Activated T-helper 17 cell treated with anti-CD3 and anti-CD28 coated beads, Interleukin-2, amount 50 U/mL, for 72 hours (primary cell): ENCODE results near the gene PLSCR3. TPM values are rescaled to one million over a fixed set of nuclear protein-coding genes. Genes with fewer than 3 reads are reported as not detected.

Experiments used
- ATAC-seq: fragments of 150-1000 bp; cut with Tn5 transposase; replicated peaks from 2 replicates; pipeline ENCODE4 v1.10.0; 2021; ENCODE audit warnings: mild to moderate bottlenecking, moderate library complexity
- H3K27ac Mint-ChIP-seq: one replicate; pipeline ENCODE4 v1.8.0; 2022; ENCODE audit warnings: mixed read lengths
- H3K27me3 Mint-ChIP-seq: one replicate; pipeline ENCODE4 v1.8.0; 2022; ENCODE audit warnings: mixed read lengths
- H3K36me3 Mint-ChIP-seq: one replicate; pipeline ENCODE4 v1.8.0; 2022; ENCODE audit warnings: low read depth, mild to moderate bottlenecking, mixed read lengths
- H3K4me1 Mint-ChIP-seq: one replicate; pipeline ENCODE4 v1.8.0; 2022; ENCODE audit warnings: mixed read lengths
- H3K4me3 Mint-ChIP-seq: one replicate; pipeline ENCODE4 v1.8.0; 2022; ENCODE audit warnings: mild to moderate bottlenecking, mixed read lengths
- H3K9me3 Mint-ChIP-seq: one replicate; pipeline ENCODE4 v1.8.0; 2022; ENCODE audit warnings: mixed read lengths
- total RNA-seq, 2 donors: library from RNA; stranded (reverse); gene quantifications; one replicate each; pipeline ENCODE4 v1.2.3, GENCODE V29; 2022

PLSCR3 gene
- 10 to 100 TPM; 62.8 to 94.4 TPM for total RNA-seq

- Mint-ChIP-seq H3K9me3 (no peaks in the 10 kb centered on the region), H3K4me1 (peaks cover 9% of the 10 kb centered on the region), H3K27ac (peak within 1 kb of the TSS; percentile 87), H3K36me3 (peaks cover 42% of the 10 kb centered on the region), H3K4me3 (peak within 1 kb of the TSS; percentile 87), H3K27me3 (no peaks in the 10 kb centered on the region)
- ATAC-seq = peak; percentile 91
Observed at GRCh38 chr17:7394452-7395191, at the start of gene PLSCR3. Gene PLSCR3, minus strand, starts transcription at chr17:7394525. Its CDS starts 415 bp downstream, at chr17:7394110.

GRCh38 chr17:7443499-7444485 is 49.5 kb upstream of the PLSCR3 start:
- ATAC-seq = no peak
- Mint-ChIP-seq H3K9me3 (no peaks in the 10 kb centered on the region), H3K27me3 (peaks cover 55% of the 10 kb centered on the region), H3K4me3 (peak overlapping the region; percentile 69), H3K36me3 (peaks cover 22% of the 10 kb centered on the region), H3K4me1 (peaks cover 13% of the 10 kb centered on the region), H3K27ac (peak overlapping the region; percentile 47)

GRCh38 chr17:7442142-7442541 is 47.8 kb upstream of the PLSCR3 start:
- Mint-ChIP-seq H3K27me3 (peaks cover 51% of the 10 kb centered on the region), H3K36me3 (peaks cover 37% of the 10 kb centered on the region), H3K9me3 (no peaks in the 10 kb centered on the region), H3K4me1 (peaks cover 24% of the 10 kb centered on the region), H3K4me3 (no peak overlapping the region), H3K27ac (no peak overlapping the region)
- no peak for ATAC-seq

GRCh38 chr17:7441266-7441665 is 46.9 kb upstream of the PLSCR3 start:
- peaks cover 24% of the 10 kb centered on the region for H3K4me1 Mint-ChIP-seq
- no peak overlapping the region for H3K27ac Mint-ChIP-seq
- peak overlapping the region; percentile 95 for H3K4me3 Mint-ChIP-seq
- peaks cover 48% of the 10 kb centered on the region for H3K27me3 Mint-ChIP-seq
- peaks cover 45% of the 10 kb centered on the region for H3K36me3 Mint-ChIP-seq
- no peak for ATAC-seq
- H3K9me3 Mint-ChIP-seq = no peaks in the 10 kb centered on the region

GRCh38 chr17:7440834-7441195 is 46.5 kb upstream of the PLSCR3 start:
- peak; percentile 19 for ATAC-seq
- H3K4me1 Mint-ChIP-seq = peaks cover 23% of the 10 kb centered on the region

GRCh38 chr17:7440113-7440833 is 45.9 kb upstream of the PLSCR3 start:
- peaks cover 39% of the 10 kb centered on the region for H3K27me3 Mint-ChIP-seq
- peaks cover 18% of the 10 kb centered on the region for H3K4me1 Mint-ChIP-seq
- ATAC-seq = no peak
- peak overlapping the region; percentile 84 for H3K27ac Mint-ChIP-seq
- H3K9me3 Mint-ChIP-seq = no peaks in the 10 kb centered on the region
- H3K4me3 Mint-ChIP-seq = peak overlapping the region; percentile 95
- H3K36me3 Mint-ChIP-seq = peaks cover 45% of the 10 kb centered on the region

More at GRCh38 chr17:7440834-7441195, 46.5 kb upstream of the PLSCR3 start:
- Mint-ChIP-seq H3K36me3 (peaks cover 47% of the 10 kb centered on the region), H3K4me3 (peak overlapping the region; percentile 95), H3K27ac (peak overlapping the region; percentile 84), H3K9me3 (no peaks in the 10 kb centered on the region), H3K27me3 (peaks cover 44% of the 10 kb centered on the region)

- no peak for ATAC-seq
- H3K9me3 Mint-ChIP-seq = no peaks in the 10 kb centered on the region
- H3K4me1 Mint-ChIP-seq = peaks cover 18% of the 10 kb centered on the region
- peaks cover 36% of the 10 kb centered on the region for H3K27me3 Mint-ChIP-seq
- H3K27ac Mint-ChIP-seq = peak within 1 kb of the TSS; percentile 84
- H3K4me3 Mint-ChIP-seq = peak within 1 kb of the TSS; percentile 95
- H3K36me3 Mint-ChIP-seq = peaks cover 47% of the 10 kb centered on the region
Observed at GRCh38 chr17:7439462-7440112, 45.3 kb upstream of the PLSCR3 start, which contains the start of gene FGF11. Gene FGF11, plus strand, starts transcription at chr17:7439512. Its CDS starts 109 bp downstream, at chr17:7439621.

GRCh38 chr17:7438656-7439460 is 44.5 kb upstream of the PLSCR3 start:
- ATAC-seq = no peak
- peak overlapping the region; percentile 78 for H3K27ac Mint-ChIP-seq

GRCh38 chr17:7437950-7438614 is 43.8 kb upstream of the PLSCR3 start:
- Mint-ChIP-seq H3K9me3 (no peaks in the 10 kb centered on the region), H3K36me3 (peaks cover 47% of the 10 kb centered on the region), H3K4me3 (peak overlapping the region; percentile 95), H3K27ac (peak overlapping the region; percentile 78), H3K4me1 (peaks cover 18% of the 10 kb centered on the region), H3K27me3 (peaks cover 22% of the 10 kb centered on the region)
- no peak for ATAC-seq

More at GRCh38 chr17:7438656-7439460, 44.5 kb upstream of the PLSCR3 start:
- Mint-ChIP-seq H3K4me1 (peaks cover 18% of the 10 kb centered on the region), H3K9me3 (no peaks in the 10 kb centered on the region), H3K4me3 (peak overlapping the region; percentile 95), H3K27me3 (peaks cover 30% of the 10 kb centered on the region), H3K36me3 (peaks cover 47% of the 10 kb centered on the region)

GRCh38 chr17:7437369-7437863 is 43.1 kb upstream of the PLSCR3 start:
- Mint-ChIP-seq H3K27me3 (peaks cover 19% of the 10 kb centered on the region), H3K36me3 (peaks cover 47% of the 10 kb centered on the region), H3K27ac (peak overlapping the region; percentile 78), H3K4me3 (peak overlapping the region; percentile 95), H3K4me1 (peaks cover 18% of the 10 kb centered on the region), H3K9me3 (no peaks in the 10 kb centered on the region)
- ATAC-seq = no peak

- Mint-ChIP-seq H3K27me3 (peaks cover 13% of the 10 kb centered on the region), H3K27ac (peak overlapping the region; percentile 85), H3K36me3 (peaks cover 47% of the 10 kb centered on the region), H3K4me3 (peak overlapping the region; percentile 95), H3K9me3 (no peaks in the 10 kb centered on the region), H3K4me1 (peaks cover 18% of the 10 kb centered on the region)
- ATAC-seq = peak; percentile 69
Observed at GRCh38 chr17:7436556-7437368, 42.4 kb upstream of the PLSCR3 start.
